ENCODE results near the gene ANKRD39.

GRCh38 chr2:96879545-96880040 is 21.8 kb upstream of the ANKRD39 start:
- TF ChIP-seq CTCF (IDR thresholded peaks at IDR 0.05): no peak
- no peak for TF ChIP-seq POLR2AphosphoS5 (IDR thresholded peaks at IDR 0.05)
